Ovary (tissue), 3 donors: ENCODE measurements around the gene SMARCB1.

ENCODE experiments used
- EP300 ChIP-seq: sonication (generic); formaldehyde crosslinking; IDR thresholded peaks from one replicate; pipeline ENCODE4 v1.6.1; 2017; ENCODE audit warnings: antibody characterized with exemption
- TF ChIP-seq, protein P1 (sequence below), 3 donors: fragments of 450-650 bp in 2 of 3; fragments of 200-600 bp in 1 of 3; IDR thresholded peaks; one replicate each; pipeline versions ENCODE4 v1.5.1 to v1.8.0; 2016 to 2022; ENCODE audit warnings: antibody characterized with exemption in 3 of 3, mild to moderate bottlenecking in 1 of 3
- donor health status: DM: no; HTN: no; CAD: no.

DNA sequence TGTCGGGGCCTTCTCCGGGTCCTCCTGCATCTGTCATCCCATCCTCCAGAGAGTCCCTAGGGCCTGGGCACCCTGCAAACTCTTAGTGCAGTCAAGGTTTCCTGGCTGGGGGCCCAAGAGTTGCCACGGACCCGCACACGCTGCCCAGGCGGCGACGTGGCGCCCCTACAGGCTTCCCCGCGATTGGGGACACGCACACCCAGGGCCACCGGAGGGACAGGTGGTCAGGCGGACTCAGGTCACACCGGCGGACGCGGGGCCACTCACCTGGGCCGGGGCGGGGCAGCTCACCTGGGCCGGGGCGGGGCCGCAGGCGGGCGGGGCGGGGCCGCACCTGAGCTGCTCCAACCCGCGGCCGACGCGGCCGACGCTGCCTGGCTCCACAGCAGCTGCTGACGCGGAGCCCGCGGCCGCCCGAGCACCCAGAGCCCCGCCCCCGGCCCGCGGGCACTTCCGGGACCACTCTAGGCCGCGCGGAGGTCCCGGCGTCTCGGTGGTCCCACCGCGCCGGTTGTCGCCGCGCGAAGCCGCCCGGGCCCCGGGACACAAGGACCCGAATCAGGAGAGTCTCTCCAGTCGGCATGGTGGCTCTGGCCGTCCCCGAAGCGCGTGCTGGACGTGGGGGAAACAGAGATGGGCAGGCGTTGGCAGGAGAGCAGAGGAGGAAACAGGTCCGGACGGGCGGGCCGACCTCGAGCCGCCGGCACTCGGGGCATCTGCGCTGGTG is 35.9 kb upstream of the SMARCB1 start, which contains the start of gene ZNF70:
- TF ChIP-seq, protein P1, sequence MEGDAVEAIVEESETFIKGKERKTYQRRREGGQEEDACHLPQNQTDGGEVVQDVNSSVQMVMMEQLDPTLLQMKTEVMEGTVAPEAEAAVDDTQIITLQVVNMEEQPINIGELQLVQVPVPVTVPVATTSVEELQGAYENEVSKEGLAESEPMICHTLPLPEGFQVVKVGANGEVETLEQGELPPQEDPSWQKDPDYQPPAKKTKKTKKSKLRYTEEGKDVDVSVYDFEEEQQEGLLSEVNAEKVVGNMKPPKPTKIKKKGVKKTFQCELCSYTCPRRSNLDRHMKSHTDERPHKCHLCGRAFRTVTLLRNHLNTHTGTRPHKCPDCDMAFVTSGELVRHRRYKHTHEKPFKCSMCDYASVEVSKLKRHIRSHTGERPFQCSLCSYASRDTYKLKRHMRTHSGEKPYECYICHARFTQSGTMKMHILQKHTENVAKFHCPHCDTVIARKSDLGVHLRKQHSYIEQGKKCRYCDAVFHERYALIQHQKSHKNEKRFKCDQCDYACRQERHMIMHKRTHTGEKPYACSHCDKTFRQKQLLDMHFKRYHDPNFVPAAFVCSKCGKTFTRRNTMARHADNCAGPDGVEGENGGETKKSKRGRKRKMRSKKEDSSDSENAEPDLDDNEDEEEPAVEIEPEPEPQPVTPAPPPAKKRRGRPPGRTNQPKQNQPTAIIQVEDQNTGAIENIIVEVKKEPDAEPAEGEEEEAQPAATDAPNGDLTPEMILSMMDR (IDR thresholded peaks at IDR 0.05) = no peak
- TF ChIP-seq EP300 = no peak
